Neural cell (in vitro differentiated cells): Measurements from ENCODE around the gene AASDH. TPM values are rescaled to one million over a fixed set of nuclear protein-coding genes. Genes with fewer than 3 reads are reported as not detected.

Experiments used
- H2AFZ ChIP-seq: fragments of 200-600, 300-800 bp; sonication (generic), shearing (Covaris generic); 2 replicates; pipeline ENCODE4 v1.6.0; 2014; ENCODE audit warnings: low read depth, mild to moderate bottlenecking, antibody characterized with exemption, low read length, moderate library complexity
- H3F3A ChIP-seq: fragments of 200-600 bp; shearing (Covaris generic); 2 replicates; pipeline ENCODE4 v1.6.1; 2016; ENCODE audit warnings: mild to moderate bottlenecking, moderate library complexity, mixed read lengths, antibody characterized with exemption, low read length; ENCODE audit not compliant: insufficient read depth, poor library complexity, severe bottlenecking
- H3K27ac ChIP-seq: fragments of 200-600, 300-800 bp; sonication (generic), shearing (Covaris generic); 2 replicates; pipeline ENCODE4 v1.5.1; 2014; ENCODE audit warnings: mild to moderate bottlenecking, low read length, moderate library complexity
- H3K27me3 ChIP-seq: fragments of 300-800, 200-600 bp; sonication (generic), shearing (Covaris generic); 2 replicates; pipeline ENCODE4 v1.6.0; 2014; ENCODE audit warnings: mild to moderate bottlenecking, low read depth, low read length, moderate library complexity; ENCODE audit not compliant: insufficient read depth
- H3K36me3 ChIP-seq: fragments of 300-800, 200-600 bp; sonication (generic), shearing (Covaris generic); 2 replicates; pipeline ENCODE4 v1.5.1; 2014; ENCODE audit warnings: mild to moderate bottlenecking, antibody characterized with exemption, low read length, moderate library complexity; ENCODE audit not compliant: insufficient read depth
- H3K4me2 ChIP-seq: fragments of 300-800, 200-600 bp; sonication (generic), shearing (Covaris generic); 2 replicates; pipeline ENCODE4 v1.6.0; 2014; ENCODE audit warnings: mild to moderate bottlenecking, low read length
- H3K4me3 ChIP-seq: fragments of 300-800, 200-600 bp; sonication (generic), shearing (Covaris generic); 2 replicates; pipeline ENCODE4 v1.5.1; 2014; ENCODE audit warnings: mild to moderate bottlenecking, low read length, moderate library complexity
- H3K79me2 ChIP-seq: fragments of 200-600 bp; shearing (Covaris generic); replicated peaks from 2 replicates; pipeline ENCODE4 v1.6.0; 2014; ENCODE audit warnings: mild to moderate bottlenecking, low read length, moderate library complexity; ENCODE audit not compliant: insufficient read depth
- H3K9ac ChIP-seq: fragments of 300-800, 200-600 bp; sonication (generic), shearing (Covaris generic); 2 replicates; pipeline ENCODE4 v1.6.1; 2016; ENCODE audit warnings: mild to moderate bottlenecking, low read length, mixed read lengths
- H3K9me2 ChIP-seq: fragments of 200-600 bp; shearing (Covaris generic); 2 replicates; pipeline ENCODE4 v1.6.1; 2016; ENCODE audit warnings: mild to moderate bottlenecking, low read length, mixed read lengths; ENCODE audit not compliant: insufficient read depth
- H3K9me3 ChIP-seq: fragments of 200-600, 300-800 bp; sonication (generic), shearing (Covaris generic); 2 replicates; pipeline ENCODE4 v1.6.1; 2016; ENCODE audit warnings: mild to moderate bottlenecking, mixed run types, low read length, moderate library complexity, mixed read lengths
- H4K20me1 ChIP-seq: fragments of 200-600 bp; shearing (Covaris generic); 2 replicates; pipeline ENCODE4 v1.6.1; 2016; ENCODE audit warnings: mild to moderate bottlenecking, mixed run types; ENCODE audit not compliant: insufficient read depth
- EP300 ChIP-seq: fragments of 450-650 bp; conservative IDR thresholded peaks from 2 replicates; pipeline ENCODE4 v1.6.1; 2014; ENCODE audit warnings: antibody characterized with exemption, mild to moderate bottlenecking, moderate library complexity; ENCODE audit not compliant: poor library complexity, severe bottlenecking
- EZH2 ChIP-seq: fragments of 200-600, 300-800 bp; shearing (Covaris generic), sonication (generic); IDR thresholded peaks from 2 replicates; pipeline ENCODE4 v1.6.1; 2014; ENCODE audit warnings: antibody characterized with exemption, low read length, borderline replicate concordance, mild to moderate bottlenecking; ENCODE audit not compliant: insufficient read depth, poor library complexity, severe bottlenecking
- MXI1 ChIP-seq: fragments of 450-650 bp; conservative IDR thresholded peaks from 2 replicates; pipeline ENCODE4 v1.6.1; 2014; ENCODE audit warnings: antibody characterized with exemption, mild to moderate bottlenecking; ENCODE audit not compliant: poor library complexity, severe bottlenecking
- POLR2AphosphoS5 ChIP-seq: IDR thresholded peaks from 2 replicates; pipeline ENCODE4 v1.6.1; 2012
- RAD21 ChIP-seq: fragments of 450-650 bp; conservative IDR thresholded peaks from 2 replicates; pipeline ENCODE4 v1.6.1; 2014; ENCODE audit warnings: antibody characterized with exemption, mild to moderate bottlenecking, moderate library complexity
- SMC3 ChIP-seq: fragments of 450-650 bp; conservative IDR thresholded peaks from 2 replicates; pipeline ENCODE4 v1.6.1; 2014; ENCODE audit warnings: antibody characterized with exemption, mild to moderate bottlenecking, moderate library complexity; ENCODE audit not compliant: poor library complexity
- TAF1 ChIP-seq: IDR thresholded peaks from 2 replicates; pipeline ENCODE4 v1.6.1; 2012; ENCODE audit warnings: low read depth
- polyA plus RNA-seq: library from polyadenylated mRNA; depleted of rRNA; stranded (reverse); fragments of >200 nt; gene quantifications from 2 replicates; pipeline ENCODE4 v1.2.3, GENCODE V29; 2014
- TF ChIP-seq, protein P1 (sequence below): fragments of 450-650 bp; IDR thresholded peaks from 2 replicates; pipeline ENCODE4 v1.5.1; 2014; ENCODE audit warnings: antibody characterized with exemption, mild to moderate bottlenecking, moderate library complexity; ENCODE audit not compliant: poor library complexity, severe bottlenecking
- TF ChIP-seq, protein P2 (sequence below): IDR thresholded peaks from 2 replicates; pipeline ENCODE4 v1.6.1; 2012; ENCODE audit warnings: borderline replicate concordance

AASDH gene
- polyA plus RNA-seq, 1 donor from 2014 or later, result 21.8 TPM

DNA sequence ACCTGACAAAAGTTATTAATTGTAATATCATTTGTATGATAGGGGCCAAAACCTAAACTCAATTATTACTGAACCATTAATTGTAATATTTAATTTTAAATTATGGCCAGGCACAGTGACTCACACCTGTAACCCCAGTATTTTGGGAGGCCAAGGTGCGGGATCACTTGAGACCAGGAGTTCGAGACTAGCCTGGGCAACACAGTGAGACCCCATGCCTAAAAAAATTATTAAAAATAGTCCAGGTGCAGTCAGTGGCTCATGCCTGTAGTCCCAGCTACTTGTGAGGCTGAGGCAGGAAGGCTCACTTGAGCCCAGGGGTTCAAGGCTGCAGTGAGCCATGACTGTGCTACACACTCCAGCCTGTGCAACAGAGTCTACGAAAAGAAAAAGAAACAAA lies 30.1 kb upstream of the AASDH start:
- H3K9me3 ChIP-seq, result no peaks in the 10 kb centered on the region
- H3K9ac ChIP-seq, result no peak overlapping the region
- H3K27me3 ChIP-seq, result no peaks in the 10 kb centered on the region
- H4K20me1 ChIP-seq, result no peaks in the 10 kb centered on the region
- no peaks in the 10 kb centered on the region for H3K36me3 ChIP-seq
- no peak overlapping the region for H3K4me2 ChIP-seq
- H3K79me2 ChIP-seq, result peaks cover 11% of the 10 kb centered on the region
- no peak for TF ChIP-seq MXI1
- no peak for TF ChIP-seq EZH2
- TF ChIP-seq, protein P1, sequence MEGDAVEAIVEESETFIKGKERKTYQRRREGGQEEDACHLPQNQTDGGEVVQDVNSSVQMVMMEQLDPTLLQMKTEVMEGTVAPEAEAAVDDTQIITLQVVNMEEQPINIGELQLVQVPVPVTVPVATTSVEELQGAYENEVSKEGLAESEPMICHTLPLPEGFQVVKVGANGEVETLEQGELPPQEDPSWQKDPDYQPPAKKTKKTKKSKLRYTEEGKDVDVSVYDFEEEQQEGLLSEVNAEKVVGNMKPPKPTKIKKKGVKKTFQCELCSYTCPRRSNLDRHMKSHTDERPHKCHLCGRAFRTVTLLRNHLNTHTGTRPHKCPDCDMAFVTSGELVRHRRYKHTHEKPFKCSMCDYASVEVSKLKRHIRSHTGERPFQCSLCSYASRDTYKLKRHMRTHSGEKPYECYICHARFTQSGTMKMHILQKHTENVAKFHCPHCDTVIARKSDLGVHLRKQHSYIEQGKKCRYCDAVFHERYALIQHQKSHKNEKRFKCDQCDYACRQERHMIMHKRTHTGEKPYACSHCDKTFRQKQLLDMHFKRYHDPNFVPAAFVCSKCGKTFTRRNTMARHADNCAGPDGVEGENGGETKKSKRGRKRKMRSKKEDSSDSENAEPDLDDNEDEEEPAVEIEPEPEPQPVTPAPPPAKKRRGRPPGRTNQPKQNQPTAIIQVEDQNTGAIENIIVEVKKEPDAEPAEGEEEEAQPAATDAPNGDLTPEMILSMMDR, result no peak
- TF ChIP-seq POLR2AphosphoS5, result no peak
- no peak for TF ChIP-seq SMC3
- no peak for TF ChIP-seq EP300
- no peaks in the 10 kb centered on the region for H3K9me2 ChIP-seq
- H2AFZ ChIP-seq, result no peak overlapping the region
- H3K4me3 ChIP-seq, result no peak overlapping the region
- H3K27ac ChIP-seq, result no peak overlapping the region
- H3F3A ChIP-seq, result no peaks in the 10 kb centered on the region

DNA sequence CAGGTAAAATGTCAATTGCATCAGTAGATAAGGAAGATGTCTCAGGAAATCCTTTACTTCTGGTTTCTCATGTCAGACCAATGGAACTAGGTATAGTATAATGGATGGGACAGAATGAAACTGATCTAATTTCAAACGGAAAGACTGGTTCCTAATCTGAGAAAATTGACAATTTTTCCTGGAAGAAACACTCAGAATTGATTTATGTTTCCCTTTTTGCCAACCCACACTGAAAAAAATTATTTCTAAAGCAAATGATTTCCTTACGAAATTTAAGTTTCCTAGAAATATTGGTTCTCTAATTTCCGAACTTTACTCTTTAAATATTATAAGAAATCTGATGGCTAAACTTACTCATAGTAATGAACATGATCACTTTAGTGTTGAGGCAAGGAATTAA lies 29.1 kb upstream of the AASDH start:
- Histone ChIP-seq H4K20me1 (no peaks in the 10 kb centered on the region), H3K4me3 (no peak overlapping the region), H3K4me2 (no peak overlapping the region), H3K27me3 (no peaks in the 10 kb centered on the region), H2AFZ (no peak overlapping the region), H3F3A (no peaks in the 10 kb centered on the region), H3K36me3 (no peaks in the 10 kb centered on the region), H3K79me2 (peaks cover 21% of the 10 kb centered on the region), H3K9me2 (no peaks in the 10 kb centered on the region), H3K27ac (no peak overlapping the region), H3K9ac (no peak overlapping the region), H3K9me3 (no peaks in the 10 kb centered on the region)
- TF ChIP-seq, protein P1, result no peak
- TF ChIP-seq SMC3 (no peak), EP300 (no peak), EZH2 (no peak), TAF1 (no peak), MXI1 (no peak), RAD21 (no peak)
- TF ChIP-seq, protein P2, sequence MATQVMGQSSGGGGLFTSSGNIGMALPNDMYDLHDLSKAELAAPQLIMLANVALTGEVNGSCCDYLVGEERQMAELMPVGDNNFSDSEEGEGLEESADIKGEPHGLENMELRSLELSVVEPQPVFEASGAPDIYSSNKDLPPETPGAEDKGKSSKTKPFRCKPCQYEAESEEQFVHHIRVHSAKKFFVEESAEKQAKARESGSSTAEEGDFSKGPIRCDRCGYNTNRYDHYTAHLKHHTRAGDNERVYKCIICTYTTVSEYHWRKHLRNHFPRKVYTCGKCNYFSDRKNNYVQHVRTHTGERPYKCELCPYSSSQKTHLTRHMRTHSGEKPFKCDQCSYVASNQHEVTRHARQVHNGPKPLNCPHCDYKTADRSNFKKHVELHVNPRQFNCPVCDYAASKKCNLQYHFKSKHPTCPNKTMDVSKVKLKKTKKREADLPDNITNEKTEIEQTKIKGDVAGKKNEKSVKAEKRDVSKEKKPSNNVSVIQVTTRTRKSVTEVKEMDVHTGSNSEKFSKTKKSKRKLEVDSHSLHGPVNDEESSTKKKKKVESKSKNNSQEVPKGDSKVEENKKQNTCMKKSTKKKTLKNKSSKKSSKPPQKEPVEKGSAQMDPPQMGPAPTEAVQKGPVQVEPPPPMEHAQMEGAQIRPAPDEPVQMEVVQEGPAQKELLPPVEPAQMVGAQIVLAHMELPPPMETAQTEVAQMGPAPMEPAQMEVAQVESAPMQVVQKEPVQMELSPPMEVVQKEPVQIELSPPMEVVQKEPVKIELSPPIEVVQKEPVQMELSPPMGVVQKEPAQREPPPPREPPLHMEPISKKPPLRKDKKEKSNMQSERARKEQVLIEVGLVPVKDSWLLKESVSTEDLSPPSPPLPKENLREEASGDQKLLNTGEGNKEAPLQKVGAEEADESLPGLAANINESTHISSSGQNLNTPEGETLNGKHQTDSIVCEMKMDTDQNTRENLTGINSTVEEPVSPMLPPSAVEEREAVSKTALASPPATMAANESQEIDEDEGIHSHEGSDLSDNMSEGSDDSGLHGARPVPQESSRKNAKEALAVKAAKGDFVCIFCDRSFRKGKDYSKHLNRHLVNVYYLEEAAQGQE, result no peak
